Stimulated activated naive CD8-positive, alpha-beta T cell treated with anti-CD3 and anti-CD28 coated beads, Interleukin-15, amount 100 ng/mL, for 72 hours (primary cell): Measurements from ENCODE around the gene IL21R.
A peak's percentile ranks its signal among the peaks of the same experiment; 100 is the strongest.

ENCODE experiments used
- ATAC-seq: fragments of 150-1000 bp; cut with Tn5 transposase; 2 replicates; pipeline ENCODE4 v1.10.0; 2021; ENCODE audit warnings: mild to moderate bottlenecking, moderate library complexity
- DNase-seq, 2 donors: peaks; one replicate each; pipeline ENCODE4 v3.0.0; 2021 to 2022
- H3K27ac Mint-ChIP-seq, 2 donors: one replicate each; pipeline ENCODE4 v1.8.0; 2022; ENCODE audit warnings: mild to moderate bottlenecking in 2 of 2, mixed read lengths in 2 of 2, moderate library complexity in 2 of 2
- H3K27me3 Mint-ChIP-seq: one replicate; pipeline ENCODE4 v1.8.0; 2022; ENCODE audit warnings: mixed read lengths
- H3K4me1 Mint-ChIP-seq: one replicate; pipeline ENCODE4 v1.8.0; 2022; ENCODE audit warnings: mild to moderate bottlenecking, mixed read lengths
- H3K4me3 Mint-ChIP-seq, 2 donors: one replicate each; pipeline ENCODE4 v1.8.0; 2022; ENCODE audit warnings: mild to moderate bottlenecking in 2 of 2, mixed read lengths in 2 of 2, moderate library complexity in 1 of 2
- H3K9me3 Mint-ChIP-seq, 2 donors: one replicate each; pipeline ENCODE4 v1.8.0; 2022; ENCODE audit warnings: mixed read lengths in 2 of 2

IL21R gene

GRCh38 chr16:27367461-27368357 is 34.3 kb upstream of the IL21R start:
- peak overlapping the region; percentile 96 to 99 for H3K27ac Mint-ChIP-seq
- H3K4me1 Mint-ChIP-seq: peaks cover 77% of the 10 kb centered on the region
- ATAC-seq (peak; percentile 86), DNase-seq (peak; percentile 92 to 95)
- H3K9me3 Mint-ChIP-seq: peaks cover 13 to 18% of the 10 kb centered on the region in 2 donors
- H3K4me3 Mint-ChIP-seq: peak overlapping the region; percentile 73 to 74
- H3K27me3 Mint-ChIP-seq: no peaks in the 10 kb centered on the region

- DNase-seq (no peak), ATAC-seq (no peak)
- H3K27ac Mint-ChIP-seq: peak overlapping the region; percentile 96 to 99
- peaks cover 70% of the 10 kb centered on the region for H3K4me1 Mint-ChIP-seq
- no peaks in the 10 kb centered on the region for H3K27me3 Mint-ChIP-seq
- peaks cover 13 to 18% of the 10 kb centered on the region in 2 donors for H3K9me3 Mint-ChIP-seq
- H3K4me3 Mint-ChIP-seq: peak overlapping the region; percentile 63 to 73
These were observed 33.6 kb upstream of the IL21R start for GRCh38 chr16:27368358-27368722.

- Mint-ChIP-seq H3K4me3 (no peak overlapping the region), H3K27ac (peak overlapping the region; percentile 87 to 94), H3K9me3 (peaks cover 13 to 18% of the 10 kb centered on the region in 2 donors), H3K4me1 (peaks cover 56% of the 10 kb centered on the region), H3K27me3 (no peaks in the 10 kb centered on the region)
- DNase-seq (no peak), ATAC-seq (no peak)
These were observed 32.2 kb upstream of the IL21R start for GRCh38 chr16:27369806-27370205.

- peaks cover 51% of the 10 kb centered on the region for H3K4me1 Mint-ChIP-seq
- peak overlapping the region; percentile 87 to 94 for H3K27ac Mint-ChIP-seq
- DNase-seq (no peak), ATAC-seq (no peak)
- no peaks in the 10 kb centered on the region for H3K27me3 Mint-ChIP-seq
- no peak overlapping the region for H3K4me3 Mint-ChIP-seq
- H3K9me3 Mint-ChIP-seq: peaks cover 13 to 18% of the 10 kb centered on the region in 2 donors
These were observed 31.7 kb upstream of the IL21R start for GRCh38 chr16:27370318-27370717.

- DNase-seq (no peak), ATAC-seq (no peak)
- Mint-ChIP-seq H3K4me1 (peaks cover 43% of the 10 kb centered on the region), H3K27me3 (no peaks in the 10 kb centered on the region), H3K4me3 (no peak overlapping the region), H3K9me3 (peaks cover 13 to 18% of the 10 kb centered on the region in 2 donors), H3K27ac (no peak overlapping the region)
These were observed 28.7 kb upstream of the IL21R start for GRCh38 chr16:27373312-27373711.

GRCh38 chr16:27374221-27374803 is 27.7 kb upstream of the IL21R start:
- H3K9me3 Mint-ChIP-seq: peaks cover 13 to 18% of the 10 kb centered on the region in 2 donors
- no peak for ATAC-seq
- H3K4me1 Mint-ChIP-seq: peaks cover 43% of the 10 kb centered on the region
- H3K4me3 Mint-ChIP-seq: no peak overlapping the region
- H3K27ac Mint-ChIP-seq: no peak overlapping the region
- no peak for DNase-seq
- no peaks in the 10 kb centered on the region for H3K27me3 Mint-ChIP-seq

- peak; percentile 52 for ATAC-seq
These were observed 27.1 kb upstream of the IL21R start for GRCh38 chr16:27374804-27375425.

GRCh38 chr16:27377666-27378485 is 24.1 kb upstream of the IL21R start:
- DNase-seq: peak in 1 of 2 donors; percentile 63
- Mint-ChIP-seq H3K27me3 (no peaks in the 10 kb centered on the region), H3K9me3 (peaks cover 0 to 4% of the 10 kb centered on the region in 2 donors), H3K27ac (peak overlapping the region; percentile 67 to 91), H3K4me1 (peaks cover 41% of the 10 kb centered on the region), H3K4me3 (peak overlapping the region; percentile 8 to 61)
- ATAC-seq: peak; percentile 74

More at GRCh38 chr16:27374804-27375425, 27.1 kb upstream of the IL21R start:
- peak in 1 of 2 donors; percentile 63 for DNase-seq
- Mint-ChIP-seq H3K4me3 (no peak overlapping the region), H3K9me3 (peaks cover 8 to 14% of the 10 kb centered on the region in 2 donors), H3K4me1 (peaks cover 37% of the 10 kb centered on the region), H3K27me3 (no peaks in the 10 kb centered on the region), H3K27ac (no peak overlapping the region)

- peak overlapping the region; percentile 6 to 82 for H3K4me3 Mint-ChIP-seq
- ATAC-seq: peak; percentile 52
- H3K9me3 Mint-ChIP-seq: peaks cover 4 to 7% of the 10 kb centered on the region in 2 donors
- peaks cover 45% of the 10 kb centered on the region for H3K4me1 Mint-ChIP-seq
- peak overlapping the region in 1 of 2 donors; percentile 96 for H3K27ac Mint-ChIP-seq
- DNase-seq: peak in 1 of 2 donors; percentile 71
- no peaks in the 10 kb centered on the region for H3K27me3 Mint-ChIP-seq
These were observed 23.0 kb upstream of the IL21R start for GRCh38 chr16:27378871-27379481.

- no peak for ATAC-seq
- no peak for DNase-seq
- H3K27ac Mint-ChIP-seq: no peak overlapping the region
- H3K9me3 Mint-ChIP-seq: peaks cover 13 to 15% of the 10 kb centered on the region in 2 donors
- H3K27me3 Mint-ChIP-seq: no peaks in the 10 kb centered on the region
- H3K4me1 Mint-ChIP-seq: peaks cover 52% of the 10 kb centered on the region
- no peak overlapping the region for H3K4me3 Mint-ChIP-seq
These were observed 22.1 kb upstream of the IL21R start for GRCh38 chr16:27379919-27380318.

GRCh38 chr16:27381236-27381635 is 20.7 kb upstream of the IL21R start:
- H3K4me1 Mint-ChIP-seq: peaks cover 51% of the 10 kb centered on the region
- no peaks in the 10 kb centered on the region for H3K27me3 Mint-ChIP-seq
- H3K9me3 Mint-ChIP-seq: peaks cover 13 to 18% of the 10 kb centered on the region in 2 donors
- H3K27ac Mint-ChIP-seq: no peak overlapping the region
- DNase-seq: no peak
- no peak overlapping the region for H3K4me3 Mint-ChIP-seq
- no peak for ATAC-seq

GRCh38 chr16:27381974-27382855 is 19.8 kb upstream of the IL21R start:
- no peak overlapping the region for H3K27ac Mint-ChIP-seq
- H3K4me1 Mint-ChIP-seq: peaks cover 44% of the 10 kb centered on the region
- peaks cover 13 to 23% of the 10 kb centered on the region in 2 donors for H3K9me3 Mint-ChIP-seq
- no peak for ATAC-seq
- DNase-seq: no peak
- no peaks in the 10 kb centered on the region for H3K27me3 Mint-ChIP-seq
- no peak overlapping the region for H3K4me3 Mint-ChIP-seq

GRCh38 chr16:27383556-27384243 is 18.3 kb upstream of the IL21R start:
- DNase-seq (no peak), ATAC-seq (no peak)
- Mint-ChIP-seq H3K4me1 (peaks cover 29% of the 10 kb centered on the region), H3K27me3 (no peaks in the 10 kb centered on the region), H3K9me3 (peaks cover 19 to 23% of the 10 kb centered on the region in 2 donors), H3K27ac (no peak overlapping the region), H3K4me3 (no peak overlapping the region)
